Activated CD4-positive, CD25-positive, alpha-beta regulatory T cell treated with anti-CD3 and anti-CD28 coated beads, Interleukin-2, amount 50 U/mL, for 16 hours (primary cell): ENCODE measurements around the gene PTPRM.

Experiments
- DNase-seq: peaks from one replicate; pipeline ENCODE4 v3.0.0-alpha.2; 2020; ENCODE audit warnings: low read depth, low spot score

Gene PTPRM

DNA sequence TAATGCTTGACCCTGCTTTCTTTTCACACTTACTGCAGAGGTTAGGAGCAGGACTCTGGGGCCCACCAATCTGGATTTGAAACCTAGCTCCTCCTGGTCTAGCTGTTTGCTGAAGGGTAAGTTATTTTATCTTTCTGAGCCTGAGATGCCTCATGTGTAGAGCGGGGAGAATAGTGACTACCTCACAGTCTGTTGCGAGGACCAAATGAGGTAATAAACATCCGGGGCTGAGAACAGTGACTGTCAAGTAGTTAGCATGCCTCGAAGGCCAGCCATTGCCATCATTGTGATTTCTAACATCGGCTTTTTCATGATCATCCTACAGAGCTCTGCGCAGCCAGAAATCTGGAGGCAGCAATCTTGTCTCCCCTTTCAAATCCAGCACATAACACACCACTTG is 32.9 kb downstream of the PTPRM start:
- no peak for DNase-seq

DNA sequence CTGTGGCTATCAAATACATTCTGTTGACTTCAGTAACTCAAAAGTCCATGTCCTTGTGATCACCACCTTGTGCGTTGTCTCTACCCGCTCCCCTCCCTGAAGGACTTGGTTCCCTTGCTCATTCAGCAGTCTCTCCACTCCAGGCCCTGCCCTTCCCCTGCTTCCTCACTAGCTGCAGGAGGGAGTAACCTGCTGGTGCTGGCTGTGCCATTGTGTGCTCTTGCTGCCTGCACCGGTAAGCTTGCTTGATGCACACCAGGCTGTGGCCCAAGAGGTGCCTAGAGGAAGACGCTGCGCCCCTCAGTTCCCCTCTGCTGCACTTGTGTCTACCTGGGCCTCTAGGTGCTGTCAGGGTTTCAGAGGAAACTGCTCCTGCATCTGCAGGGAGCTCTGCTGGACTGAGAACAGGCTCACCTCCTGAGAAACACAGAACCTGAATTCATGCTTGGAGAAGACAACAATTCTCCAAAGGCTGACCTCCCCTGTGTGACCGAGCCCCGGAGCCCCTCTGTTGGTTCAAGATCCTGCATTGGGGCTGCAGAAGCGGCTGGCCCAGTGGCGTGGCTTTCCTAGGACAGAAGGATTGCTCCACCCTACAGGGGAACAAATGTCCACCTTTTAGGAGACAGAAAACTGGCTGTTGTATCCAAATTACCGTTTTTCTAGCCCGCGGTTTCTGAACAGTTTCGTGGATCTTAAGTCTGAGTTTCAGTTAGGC is 33.6 kb downstream of the PTPRM start:
- DNase-seq = no peak

DNA sequence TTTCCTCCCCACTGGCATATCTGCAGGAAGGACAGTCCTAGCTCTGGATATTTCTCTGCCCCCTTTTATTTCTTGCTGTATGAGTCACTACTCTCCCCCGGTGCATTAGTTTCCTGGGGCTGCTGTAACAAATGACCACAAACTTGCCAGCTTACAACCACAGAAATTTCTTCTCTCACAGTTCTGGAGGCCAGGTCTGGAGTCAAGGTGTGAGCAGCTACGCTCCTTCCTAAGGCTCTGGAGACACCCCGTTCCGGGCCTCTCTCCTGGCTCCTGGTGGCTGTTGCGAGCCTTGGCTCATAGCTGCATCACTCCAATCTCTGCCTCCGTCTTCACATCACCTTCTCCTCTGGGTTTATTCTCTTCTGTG is 34.1 kb downstream of the PTPRM start:
- DNase-seq = no peak

DNA sequence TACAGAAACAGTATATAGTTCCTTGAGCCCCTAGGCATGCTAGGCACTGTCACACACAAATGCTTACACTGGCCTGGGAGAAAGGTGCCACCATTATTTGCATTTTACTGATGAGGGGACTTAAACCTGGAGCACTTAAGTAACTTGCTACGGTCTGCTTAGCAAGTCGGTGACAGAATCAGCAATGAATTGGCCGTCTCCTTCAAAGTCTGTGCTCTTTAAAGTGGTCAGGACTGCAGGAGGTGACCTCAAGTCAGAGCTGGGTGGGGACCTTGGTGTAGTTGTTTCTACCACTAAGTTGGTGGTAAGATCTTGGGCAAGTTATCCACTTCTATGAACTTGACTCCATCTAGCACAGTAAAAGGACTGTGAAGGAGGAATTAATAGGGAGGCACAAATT is 34.8 kb downstream of the PTPRM start:
- DNase-seq = no peak

DNA sequence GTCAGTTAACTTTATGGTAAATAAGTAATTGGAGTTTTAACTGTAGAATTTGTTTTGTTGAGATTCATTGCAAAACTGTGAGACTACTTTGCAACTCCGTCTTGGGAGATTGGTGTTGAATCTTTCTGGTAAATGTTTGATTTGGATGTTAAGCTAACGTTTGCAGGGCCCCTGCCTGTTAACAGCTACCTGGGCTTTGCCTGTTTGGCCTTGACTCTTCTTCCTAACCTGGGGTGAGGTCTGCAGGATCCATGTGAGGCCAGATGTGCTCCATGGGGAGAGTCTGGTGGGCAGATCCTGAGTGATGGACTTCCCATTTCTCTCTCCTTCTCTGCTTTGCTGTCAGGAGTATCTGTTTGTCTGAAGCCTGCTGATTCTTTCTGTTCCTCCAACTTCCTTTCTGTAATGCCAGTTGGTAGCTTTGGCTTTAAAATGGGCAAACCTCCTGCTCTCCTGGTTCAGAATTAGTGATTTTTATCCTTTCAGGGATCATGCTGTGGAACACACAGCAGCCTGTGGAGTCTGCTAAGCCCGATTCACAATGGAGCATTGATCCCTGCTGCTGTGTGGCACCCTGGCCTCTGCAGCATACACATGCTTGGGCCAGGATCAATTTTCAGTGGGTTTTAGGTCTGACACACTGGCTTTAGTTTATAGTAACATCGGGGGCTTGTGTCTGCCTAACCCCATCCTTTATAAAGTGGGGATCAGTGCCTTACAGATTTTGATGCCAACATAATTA is 36.3 kb downstream of the PTPRM start:
- DNase-seq = no peak

DNA sequence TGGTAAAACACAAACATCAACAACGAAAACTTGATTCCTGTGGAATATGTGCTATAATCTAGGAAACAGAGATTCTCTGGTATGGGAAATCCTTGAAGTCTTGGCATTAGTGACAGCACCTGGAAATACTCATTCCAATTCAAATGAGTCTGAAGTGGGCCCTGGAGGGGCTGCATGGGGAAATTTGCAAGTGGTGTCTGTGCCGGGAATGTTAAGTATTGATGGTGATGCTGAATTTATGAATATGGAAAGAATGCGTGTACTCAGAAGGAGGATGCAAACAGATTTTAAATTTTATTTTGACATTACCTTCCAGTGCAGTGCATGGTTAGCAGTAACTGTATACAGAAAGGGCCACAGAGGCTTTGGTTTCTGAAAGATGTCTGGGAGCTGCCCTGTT is 37.2 kb downstream of the PTPRM start:
- DNase-seq = no peak

DNA sequence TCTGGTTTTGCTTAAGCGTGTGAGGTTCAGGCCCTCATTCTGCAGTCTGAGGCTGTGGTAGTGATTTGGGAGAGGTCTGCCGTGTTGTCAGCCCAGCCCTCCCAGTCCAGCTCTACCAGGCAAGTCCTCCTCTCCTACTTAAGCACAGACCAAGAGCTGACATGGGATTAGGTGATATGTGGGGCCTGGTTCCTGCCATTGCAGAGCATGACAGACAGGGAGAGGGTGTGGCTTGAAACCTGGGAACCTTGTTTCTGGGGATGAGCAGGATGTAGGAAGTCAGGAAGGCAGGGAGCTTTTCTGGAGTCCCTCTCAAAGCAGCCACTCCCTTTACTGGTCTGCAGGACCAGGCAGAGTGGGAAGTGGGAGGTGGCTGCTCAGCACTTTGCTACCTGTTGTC is 38.6 kb downstream of the PTPRM start:
- no peak for DNase-seq

DNA sequence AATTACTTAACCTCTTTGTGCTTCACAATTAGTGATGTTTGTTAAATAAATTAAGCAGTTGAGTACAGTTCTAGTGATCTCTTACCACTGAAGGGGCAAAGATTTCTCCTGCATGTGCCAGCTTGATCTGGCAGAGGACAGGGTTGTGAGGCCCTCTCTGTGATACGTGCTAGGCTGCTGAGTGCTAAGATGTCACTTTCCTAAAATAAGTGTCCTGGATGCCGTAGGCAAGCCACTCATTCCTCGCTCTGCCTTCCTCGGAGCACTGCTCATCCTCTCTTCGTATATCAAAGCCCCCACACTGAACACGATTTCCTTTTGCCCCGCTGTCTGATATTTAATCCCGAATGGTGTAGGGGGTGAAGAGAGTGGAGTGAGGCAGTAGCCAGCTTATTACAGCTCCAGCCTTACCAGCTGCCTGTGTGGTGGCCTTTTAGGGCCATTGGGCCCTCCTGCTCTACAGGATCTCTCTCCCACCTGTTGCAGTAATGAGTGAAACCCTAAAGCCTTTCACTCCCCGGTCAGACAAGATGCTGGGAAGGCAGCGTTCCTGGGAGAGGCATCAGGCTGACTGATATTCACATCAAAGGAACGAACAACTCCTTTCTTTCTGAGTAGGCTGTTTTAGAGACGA is 40.5 kb downstream of the PTPRM start:
- no peak for DNase-seq

DNA sequence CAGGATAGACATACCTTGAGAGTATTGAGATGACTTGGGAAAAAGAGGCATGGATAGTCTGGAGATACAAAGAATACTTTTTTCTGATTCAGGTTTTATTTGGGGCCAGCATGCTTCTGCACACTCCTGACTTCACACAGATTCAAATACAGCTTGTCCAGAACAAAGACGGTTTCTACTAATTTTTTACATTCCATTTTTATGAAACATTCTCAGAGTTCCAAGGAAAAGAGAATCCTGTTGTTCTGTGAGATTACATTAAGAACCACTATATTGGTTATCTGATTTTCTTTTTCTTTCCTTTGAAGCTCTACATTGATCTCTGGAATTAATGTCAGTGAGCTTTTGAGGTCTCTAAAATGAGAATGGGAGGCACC is 41.0 kb downstream of the PTPRM start:
- DNase-seq = no peak

DNA sequence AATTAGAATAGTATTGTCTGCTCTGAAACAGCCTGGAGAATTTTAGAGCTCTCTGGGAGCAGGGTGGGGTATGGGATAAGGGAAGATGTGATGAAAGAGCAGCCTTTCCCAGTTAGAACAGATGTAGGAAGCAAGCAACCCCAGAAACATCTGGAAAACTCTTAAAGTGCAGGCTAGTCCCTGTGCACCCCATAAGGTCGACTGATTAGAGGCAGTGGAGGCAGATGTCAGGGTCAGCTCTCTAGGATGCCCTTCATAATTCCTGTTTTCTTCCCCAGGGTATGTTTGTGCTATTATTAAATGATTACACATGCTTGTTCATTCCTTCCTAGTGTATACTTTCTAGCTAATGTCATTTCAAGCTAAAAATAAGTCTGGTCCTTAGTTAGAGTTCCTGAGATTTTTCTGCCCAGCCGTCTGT is 41.7 kb downstream of the PTPRM start:
- no peak for DNase-seq

DNA sequence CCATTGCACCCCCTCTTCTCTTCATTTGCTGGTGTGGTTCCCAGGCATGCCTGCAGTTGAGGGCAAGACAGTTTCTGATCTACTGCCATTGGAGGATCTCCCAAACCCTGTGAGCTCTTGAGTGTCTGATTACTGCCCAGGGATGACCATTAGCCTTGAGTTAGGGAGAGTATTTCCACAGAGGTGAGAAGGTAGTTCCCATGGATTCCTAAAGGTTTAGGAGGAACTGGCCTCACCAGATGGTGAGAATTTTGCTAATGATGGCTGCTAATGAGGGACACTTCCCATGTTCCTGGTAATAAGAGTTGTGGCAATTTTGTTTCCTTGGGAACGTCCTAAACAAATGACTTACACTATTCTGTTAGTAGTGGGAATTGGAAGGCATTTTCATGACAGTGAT is 42.5 kb downstream of the PTPRM start:
- DNase-seq = no peak

DNA sequence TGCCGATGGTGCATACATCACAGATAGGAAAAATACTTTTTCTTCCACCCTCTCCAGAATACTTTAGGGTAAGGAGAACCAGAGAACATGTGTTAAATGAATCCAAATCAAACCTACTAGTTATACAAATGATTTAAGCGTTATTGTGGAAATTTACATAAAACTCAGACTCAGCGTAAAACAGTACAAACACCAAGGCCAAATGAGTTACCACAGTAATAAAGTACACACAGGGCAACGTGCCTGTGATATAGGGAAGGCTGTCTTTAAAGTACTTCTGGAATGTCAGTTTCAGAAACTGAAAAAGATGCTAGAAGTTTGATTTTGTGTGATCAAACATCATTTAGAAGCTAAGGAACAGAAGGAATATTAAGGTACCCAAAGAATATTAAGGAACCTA is 46.9 kb downstream of the PTPRM start:
- no peak for DNase-seq

DNA sequence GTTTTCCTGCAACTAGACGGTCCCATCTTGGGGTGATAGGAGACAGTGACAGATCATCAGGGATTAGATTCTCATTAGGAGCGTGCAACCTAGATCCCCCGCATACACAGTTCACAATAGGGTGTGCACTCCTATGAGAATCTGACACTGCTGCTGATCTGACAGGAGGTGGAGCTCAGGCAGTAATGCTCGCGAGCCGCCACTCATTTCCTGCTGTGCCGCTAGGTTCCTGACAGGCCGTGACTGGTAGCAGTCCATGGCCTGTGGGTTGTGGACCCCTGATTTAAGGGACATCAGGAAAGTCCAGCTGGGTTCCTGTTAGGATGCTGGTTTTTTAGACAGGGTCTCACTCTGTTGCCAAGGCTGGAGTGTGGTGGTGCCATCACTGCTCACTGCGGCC is 48.7 kb downstream of the PTPRM start:
- no peak for DNase-seq

DNA sequence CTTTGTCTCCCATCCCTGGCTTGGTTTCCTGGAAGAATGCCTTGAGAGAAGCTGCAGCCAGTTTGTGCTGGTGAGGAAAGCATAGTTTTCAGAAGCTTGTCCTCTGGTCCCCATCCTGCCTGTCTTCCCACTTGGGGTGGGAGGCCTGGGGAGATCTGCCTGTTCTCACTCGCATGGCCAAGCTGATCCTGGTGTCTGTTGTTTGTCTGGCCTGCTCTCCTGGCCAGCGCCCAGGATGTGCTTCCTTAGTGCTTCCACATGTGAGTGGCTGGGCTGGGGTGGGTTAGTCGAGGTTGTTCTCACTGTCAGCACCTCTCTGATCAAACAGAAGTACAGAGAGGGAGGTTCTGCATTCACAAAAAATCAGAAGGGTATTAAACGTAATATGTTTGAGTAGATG is 49.5 kb downstream of the PTPRM start:
- no peak for DNase-seq

DNA sequence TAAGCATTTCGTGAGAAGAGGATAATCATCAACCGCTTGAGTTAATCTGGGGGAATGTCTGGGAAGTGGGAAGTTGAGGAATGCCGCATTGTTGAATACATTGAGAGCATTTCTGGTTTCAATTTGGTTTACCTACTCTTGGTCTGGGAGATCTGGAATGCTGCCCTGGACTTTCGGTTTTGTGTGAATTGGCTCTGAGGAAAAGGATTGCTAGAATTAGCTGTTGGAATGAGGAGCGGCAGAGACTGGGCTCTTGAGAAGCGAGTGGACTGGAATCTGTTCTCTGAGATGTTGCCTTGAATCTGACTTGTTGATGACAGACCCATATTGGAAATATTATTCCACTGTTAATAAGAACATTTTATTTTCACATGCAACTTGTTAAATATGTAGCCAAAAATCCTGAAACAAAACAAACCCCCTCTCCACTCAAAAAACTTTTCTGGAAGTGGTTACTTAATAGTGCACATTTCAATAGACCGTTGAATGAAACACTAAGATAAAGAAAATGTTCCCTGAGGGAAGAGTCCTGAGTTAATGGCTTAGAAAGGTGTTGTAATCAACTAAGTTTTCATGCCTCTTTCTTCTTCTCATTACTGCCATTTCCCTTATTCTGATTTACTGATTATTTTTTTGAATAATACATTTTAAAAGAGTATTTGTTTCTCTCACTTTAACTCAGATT is 50.8 kb downstream of the PTPRM start:
- DNase-seq = no peak

DNA sequence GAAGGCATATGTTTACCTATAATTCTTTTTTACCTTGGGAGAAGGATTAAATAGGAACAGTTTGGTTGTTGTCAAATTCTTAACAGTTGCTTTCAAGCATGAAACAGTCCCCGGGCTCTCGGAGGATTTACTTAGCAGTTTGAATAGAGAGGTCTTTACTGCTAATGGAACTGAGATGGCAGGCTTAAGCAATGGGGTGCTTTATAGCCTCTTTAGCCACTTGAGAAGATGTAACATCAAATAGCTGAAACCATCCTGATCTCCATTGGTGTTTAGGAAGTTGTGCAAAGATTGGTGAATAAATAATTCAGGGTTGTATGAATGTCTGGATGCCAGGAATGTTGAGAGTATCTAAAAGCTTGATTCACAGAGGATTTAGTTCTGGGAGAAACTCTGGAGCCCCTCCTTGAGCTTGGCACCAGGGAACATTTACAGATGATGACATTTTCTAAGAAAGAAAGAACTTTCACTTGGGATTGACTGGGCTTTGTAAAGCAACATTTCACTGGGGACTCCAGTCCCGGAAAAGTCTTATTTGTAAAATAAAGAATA is 51.9 kb downstream of the PTPRM start:
- DNase-seq = no peak

DNA sequence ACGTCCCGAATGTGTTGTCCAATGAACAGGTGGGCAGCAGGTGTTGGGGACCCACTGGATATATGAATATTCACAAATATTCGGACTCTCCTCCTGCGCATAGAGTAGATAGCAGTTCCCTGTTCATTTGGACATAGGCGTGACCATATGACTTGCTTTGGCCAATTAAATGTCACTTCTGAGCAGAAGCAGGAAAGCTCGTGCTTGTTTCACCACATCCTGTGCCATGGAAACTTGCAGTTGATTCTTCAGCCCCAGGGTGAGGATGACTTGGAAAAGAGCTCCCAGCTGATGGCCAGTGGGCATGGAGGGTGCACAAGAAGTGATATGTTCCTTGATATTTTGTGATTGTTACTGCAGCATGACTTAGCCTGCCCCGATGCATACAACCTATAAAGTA is 52.6 kb downstream of the PTPRM start:
- DNase-seq = no peak

DNA sequence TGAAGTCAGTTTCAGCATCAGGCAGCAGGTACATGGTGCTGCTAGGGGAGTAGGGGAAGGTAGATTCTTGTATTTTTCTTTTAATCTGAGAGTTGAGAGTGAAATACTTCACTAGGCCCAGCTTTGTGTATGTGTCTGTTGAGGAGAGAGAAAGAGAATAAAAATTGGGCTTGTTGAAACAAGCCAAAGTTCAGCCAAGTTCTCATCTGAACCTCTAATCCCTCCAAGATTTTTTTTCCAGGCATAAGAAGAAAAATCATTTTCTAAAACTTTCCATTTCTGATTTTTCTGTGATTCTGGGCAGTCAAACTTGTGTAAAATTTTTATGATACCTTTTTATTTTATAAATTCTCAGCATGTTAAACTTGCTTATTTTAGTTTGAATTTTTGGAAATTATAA is 55.6 kb downstream of the PTPRM start:
- DNase-seq = no peak

DNA sequence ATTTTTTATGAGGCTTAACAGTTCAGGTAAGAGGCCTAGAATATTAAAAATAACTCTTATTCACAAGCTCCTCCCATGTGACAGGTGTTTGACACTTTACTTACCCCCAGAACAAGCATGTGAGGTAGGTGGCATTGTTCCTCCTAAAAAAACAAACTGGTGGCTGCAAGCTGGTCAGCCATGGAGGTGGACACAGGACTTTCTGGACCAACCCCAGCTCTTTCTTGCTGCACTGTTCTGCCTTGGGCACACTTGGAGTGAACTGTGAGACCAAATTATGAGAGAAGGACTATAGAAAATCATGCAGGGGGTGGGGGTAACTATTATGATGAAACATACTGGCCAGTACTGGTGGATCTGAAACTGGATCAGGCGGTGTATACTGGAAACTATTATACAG is 56.6 kb downstream of the PTPRM start:
- no peak for DNase-seq

DNA sequence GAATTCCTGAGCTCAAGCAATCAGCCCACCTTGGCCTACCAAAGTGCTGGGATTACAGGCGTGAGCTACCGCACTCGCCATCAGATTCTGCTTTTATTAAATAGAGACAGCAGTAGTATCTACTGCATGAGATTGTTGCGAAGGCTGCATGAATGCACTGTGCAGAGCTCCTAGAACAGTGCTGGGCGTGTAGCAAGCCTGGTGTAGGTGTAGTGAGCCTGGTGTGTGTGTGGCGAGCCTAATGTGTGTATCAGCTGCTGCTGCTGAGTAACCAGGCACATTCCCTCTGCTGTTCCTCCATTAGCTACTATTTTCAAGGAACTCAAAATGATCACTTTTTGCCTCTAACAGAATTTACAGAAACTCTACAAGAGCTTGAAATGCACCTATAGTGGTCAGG is 57.6 kb downstream of the PTPRM start:
- DNase-seq = no peak

DNA sequence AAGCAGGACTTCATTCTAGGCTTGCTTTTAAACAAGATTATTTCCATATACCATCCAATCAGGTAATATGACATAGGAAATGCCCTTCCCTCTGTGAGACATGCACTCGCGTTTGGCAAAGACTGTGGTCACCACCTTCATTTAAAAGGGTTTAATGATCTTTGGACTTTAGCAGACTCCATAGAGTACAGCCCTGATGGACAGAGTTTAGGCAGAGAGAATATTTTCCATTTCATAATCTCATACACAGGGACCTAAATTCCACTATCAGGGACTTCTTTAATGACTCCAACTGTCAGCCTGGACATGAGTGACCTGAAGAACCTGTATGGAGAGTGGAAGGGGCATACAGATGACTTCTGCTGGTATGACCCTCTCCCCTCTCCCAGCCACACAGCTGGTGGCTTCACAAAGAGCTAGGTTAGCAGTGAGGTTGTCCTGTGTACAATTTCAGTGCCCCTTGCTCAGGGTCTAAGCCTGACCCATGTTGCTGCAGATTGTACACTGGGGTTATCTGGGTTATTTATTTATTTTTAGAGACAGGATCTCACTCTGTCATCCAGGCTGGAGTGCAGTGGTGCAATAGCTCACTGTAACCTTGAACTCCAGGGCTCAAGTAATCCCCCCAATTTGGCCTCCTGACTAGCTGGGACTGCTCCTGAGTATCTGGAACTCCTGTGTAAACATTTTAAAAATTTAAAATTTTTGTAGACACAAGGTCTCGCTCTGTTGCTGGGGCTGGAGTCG is 59.2 kb downstream of the PTPRM start:
- DNase-seq = no peak
